SK-N-SH (cell line): ENCODE data around the gene MAB21L1. TPM values are rescaled to one million over a fixed set of nuclear protein-coding genes. Genes with fewer than 3 reads are reported as not detected.

Experiments
- FOSL2 ChIP-seq: IDR thresholded peaks from 2 replicates; pipeline ENCODE4 v1.4.0; 2012; ENCODE audit warnings: low read depth, mild to moderate bottlenecking, moderate library complexity, borderline replicate concordance
- FOXM1 ChIP-seq: IDR thresholded peaks from 2 replicates; pipeline ENCODE4 v1.4.0; 2012; ENCODE audit warnings: low read depth, mild to moderate bottlenecking
- GATA2 ChIP-seq: sonication (generic); formaldehyde crosslinking; IDR thresholded peaks from 2 replicates; pipeline ENCODE4 v1.5.0; 2020; ENCODE audit warnings: mild to moderate bottlenecking, missing genetic modification reagents
- JUND ChIP-seq: IDR thresholded peaks from 2 replicates; pipeline ENCODE4 v1.4.0; 2012
- MAX ChIP-seq: IDR thresholded peaks from 2 replicates; pipeline ENCODE4 v1.4.0; 2012; ENCODE audit warnings: low read depth
- MXI1 ChIP-seq: IDR thresholded peaks from 2 replicates; pipeline ENCODE4 v1.6.1; 2012; ENCODE audit warnings: mild to moderate bottlenecking, low read depth, low read length, improper control_type of control experiment
- NFIC ChIP-seq: IDR thresholded peaks from 2 replicates; pipeline ENCODE4 v1.4.0; 2012; ENCODE audit warnings: borderline replicate concordance
- NRF1 ChIP-seq: IDR thresholded peaks from 2 replicates; pipeline ENCODE4 v1.6.1; 2012; ENCODE audit warnings: low read depth, mild to moderate bottlenecking, low read length
- RAD21 ChIP-seq: IDR thresholded peaks from 2 replicates; pipeline ENCODE4 v1.6.1; 2012; ENCODE audit warnings: mild to moderate bottlenecking, low read length
- RCOR1 ChIP-seq: fragments of 150-350 bp; IDR thresholded peaks from 2 replicates; pipeline ENCODE4 v1.6.1; 2017; ENCODE audit warnings: antibody characterized with exemption, low read length
- REST ChIP-seq: IDR thresholded peaks from 2 replicates; pipeline ENCODE4 v1.6.1; 2012; ENCODE audit warnings: mild to moderate bottlenecking, low read depth, low read length, moderate library complexity
- RXRA ChIP-seq: IDR thresholded peaks from 2 replicates; pipeline ENCODE4 v1.4.0; 2012; ENCODE audit warnings: low read depth, mild to moderate bottlenecking, borderline replicate concordance
- SIN3A ChIP-seq: IDR thresholded peaks from 2 replicates; pipeline ENCODE4 v1.6.1; 2012; ENCODE audit warnings: low read depth, mild to moderate bottlenecking, low read length, moderate library complexity, borderline replicate concordance
- SMC3 ChIP-seq: IDR thresholded peaks from 2 replicates; pipeline ENCODE4 v1.6.1; 2012; ENCODE audit warnings: low read depth, low read length, improper control_type of control experiment
- TAF1 ChIP-seq: IDR thresholded peaks from 2 replicates; pipeline ENCODE4 v1.6.1; 2012; ENCODE audit warnings: low read depth, mild to moderate bottlenecking, low read length, moderate library complexity, borderline replicate concordance
- USF1 ChIP-seq: IDR thresholded peaks from 2 replicates; pipeline ENCODE4 v1.4.0; 2012; ENCODE audit warnings: low read depth, borderline replicate concordance
- polyA plus RNA-seq, 3 experiments: library from polyadenylated mRNA; depleted of rRNA; stranded (reverse); fragments of >200 nt; gene quantifications; 2 replicates each; pipeline ENCODE4 v1.2.3, GENCODE V29; 2012
- TF ChIP-seq, protein P1 (sequence below): fragments of 150-350 bp; IDR thresholded peaks from 2 replicates; pipeline ENCODE4 v1.6.1; 2016; ENCODE audit warnings: mild to moderate bottlenecking, low read depth, low read length

Gene MAB21L1
- polyA plus RNA-seq, 1 of the 3 experiments (the other 2 are of a cell fraction), result 42.3 TPM

DNA sequence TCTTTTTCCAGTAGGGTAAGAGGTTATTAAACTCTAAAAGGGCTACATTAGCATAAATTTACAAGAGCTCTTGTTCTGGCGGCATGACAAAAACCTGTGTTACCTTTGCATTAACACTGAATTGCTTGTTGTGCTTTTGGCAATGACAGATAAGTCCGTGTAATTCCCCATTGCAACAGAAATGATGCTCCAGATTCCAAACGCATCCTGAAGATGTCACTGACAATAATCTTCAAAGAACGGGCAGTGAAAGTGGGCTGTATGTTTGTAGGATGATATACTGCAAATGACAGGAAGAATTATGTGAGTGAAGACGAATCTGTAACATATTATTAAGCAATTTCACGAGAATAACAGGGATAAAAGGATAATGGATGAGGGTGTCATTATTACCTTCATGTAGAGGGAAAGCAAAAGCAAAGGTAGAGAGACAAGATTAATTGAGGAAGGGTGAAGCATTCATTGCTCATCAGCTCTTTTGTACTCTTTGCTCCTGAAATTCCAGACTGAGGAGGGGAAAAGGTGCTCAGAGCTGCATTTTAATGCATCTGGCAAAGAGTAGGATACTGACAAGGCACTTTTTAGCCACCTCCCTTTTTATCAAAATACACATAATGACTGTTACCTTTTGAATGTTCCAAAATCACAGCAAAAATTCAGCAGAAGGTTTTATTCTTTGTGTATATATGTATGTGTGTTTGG, 38.5 kb upstream of the MAB21L1 start (continued):
- TF ChIP-seq, protein P1, sequence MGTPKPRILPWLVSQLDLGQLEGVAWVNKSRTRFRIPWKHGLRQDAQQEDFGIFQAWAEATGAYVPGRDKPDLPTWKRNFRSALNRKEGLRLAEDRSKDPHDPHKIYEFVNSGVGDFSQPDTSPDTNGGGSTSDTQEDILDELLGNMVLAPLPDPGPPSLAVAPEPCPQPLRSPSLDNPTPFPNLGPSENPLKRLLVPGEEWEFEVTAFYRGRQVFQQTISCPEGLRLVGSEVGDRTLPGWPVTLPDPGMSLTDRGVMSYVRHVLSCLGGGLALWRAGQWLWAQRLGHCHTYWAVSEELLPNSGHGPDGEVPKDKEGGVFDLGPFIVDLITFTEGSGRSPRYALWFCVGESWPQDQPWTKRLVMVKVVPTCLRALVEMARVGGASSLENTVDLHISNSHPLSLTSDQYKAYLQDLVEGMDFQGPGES, result no peak
- no peak for TF ChIP-seq RAD21
- peak; percentile 78; the same call in 1 of the 2 replicates for TF ChIP-seq SIN3A
- TF ChIP-seq NFIC, result peak; percentile 30; the same call in 1 of the 2 replicates
- TF ChIP-seq REST, result no peak
- TF ChIP-seq MAX, result no peak
- no peak for TF ChIP-seq TAF1
- TF ChIP-seq NRF1, result no peak
- TF ChIP-seq JUND, result peak; percentile 83
- TF ChIP-seq RXRA, result no peak
- no peak for TF ChIP-seq USF1
- TF ChIP-seq MXI1, result no peak
- no peak for TF ChIP-seq SMC3
- TF ChIP-seq GATA2, result peak; percentile 70
- 0 out of 2 replicates have a peak, but pooled peaks have one; percentile 24 for TF ChIP-seq RCOR1
- no peak for TF ChIP-seq FOXM1
- TF ChIP-seq FOSL2, result no peak
